WTC11 (cell line): ENCODE measurements around the gene MTERF4.

ENCODE experiments used
- CREB1 ChIP-seq: sonication (generic); formaldehyde crosslinking; IDR thresholded peaks from 2 replicates; pipeline ENCODE4 v1.8.0; 2023; ENCODE audit warnings: mild to moderate bottlenecking, missing genetic modification reagents
- CTCF ChIP-seq: fragments of 200-600 bp; IDR thresholded peaks from 2 replicates; pipeline ENCODE4 v1.8.0; 2022; ENCODE audit warnings: antibody characterized with exemption
- ELF4 ChIP-seq: sonication (generic); formaldehyde crosslinking; IDR thresholded peaks from 2 replicates; pipeline ENCODE4 v1.8.1; 2022; ENCODE audit warnings: low read depth, mild to moderate bottlenecking, moderate library complexity, missing genetic modification reagents
- FOXJ3 ChIP-seq: sonication (generic); formaldehyde crosslinking; IDR thresholded peaks from 2 replicates; pipeline ENCODE4 v1.9.0; 2021; ENCODE audit warnings: missing genetic modification reagents, mild to moderate bottlenecking, borderline replicate concordance
- GRHL2 ChIP-seq: fragments of 250-450 bp; sonication (Bioruptor Pico); IDR thresholded peaks from 2 replicates; pipeline ENCODE4 v1.8.0; 2022; ENCODE audit warnings: mild to moderate bottlenecking, moderate library complexity; ENCODE audit not compliant: insufficient replicate concordance, severe bottlenecking
- HMGA2 ChIP-seq: fragments of 250-450 bp; sonication (Bioruptor Pico); IDR thresholded peaks from 2 replicates; pipeline ENCODE4 v1.4.0; 2021; ENCODE audit warnings: mild to moderate bottlenecking, moderate library complexity
- MAX ChIP-seq: sonication (generic); formaldehyde crosslinking; IDR thresholded peaks from 2 replicates; pipeline ENCODE4 v1.8.0; 2022; ENCODE audit warnings: mild to moderate bottlenecking, missing genetic modification reagents
- MXD4 ChIP-seq: fragments of 250-450 bp; sonication (Bioruptor Pico); IDR thresholded peaks from 2 replicates; pipeline ENCODE4 v1.8.0; 2021; ENCODE audit warnings: mild to moderate bottlenecking, moderate library complexity, borderline replicate concordance
- NFE2L1 ChIP-seq: sonication (generic); formaldehyde crosslinking; IDR thresholded peaks from 2 replicates; pipeline ENCODE4 v1.8.1; 2023; ENCODE audit warnings: missing genetic modification reagents
- ZBTB43 ChIP-seq: sonication (generic); formaldehyde crosslinking; IDR thresholded peaks from 2 replicates; pipeline ENCODE4 v1.8.1; 2023; ENCODE audit warnings: mild to moderate bottlenecking, missing genetic modification reagents

GRCh38 chr2:241138471-241138870 is 36.4 kb upstream of the MTERF4 start:
- no peak for TF ChIP-seq MAX (CRISPR knock-in tag)
- TF ChIP-seq FOXJ3 (CRISPR knock-in tag): no peak
- no peak for TF ChIP-seq ELF4 (CRISPR knock-in tag)
- no peak for TF ChIP-seq GRHL2 (CRISPR knock-in tag)
- no peak for TF ChIP-seq NFE2L1
- no peak for TF ChIP-seq CREB1
- TF ChIP-seq CTCF: no peak
- TF ChIP-seq ZBTB43 (CRISPR knock-in tag): no peak
- TF ChIP-seq HMGA2 (CRISPR knock-in tag): no peak
- TF ChIP-seq MXD4: no peak
